Measurements from ENCODE around the gene E2F8.

Gene E2F8

GRCh38 chr11:19220903-19221724 lies 19.6 kb downstream of the E2F8 start:
- TF ChIP-seq CTCF (IDR thresholded peaks at IDR 0.05; ENCODE audit: low read length, missing control alignments) = no peak
- no peak overlapping the region for H3K4me3 ChIP-seq (replicated peaks; ENCODE audit: low read depth, low read length)
- peak; percentile 55 for DNase-seq (ENCODE audit: low read depth)

GRCh38 chr11:19218786-19219460 lies 21.8 kb downstream of the E2F8 start:
- H3K4me3 ChIP-seq (replicated peaks; ENCODE audit: low read depth, low read length) = no peak overlapping the region
- peak; percentile 17 for DNase-seq (ENCODE audit: low read depth)
- TF ChIP-seq CTCF (IDR thresholded peaks at IDR 0.05; ENCODE audit: low read length, missing control alignments) = no peak

- TF ChIP-seq CTCF (IDR thresholded peaks at IDR 0.05; ENCODE audit: low read length, missing control alignments) = no peak
- H3K4me3 ChIP-seq (replicated peaks; ENCODE audit: low read depth, low read length) = no peak overlapping the region
- no peak for DNase-seq (ENCODE audit: low read depth)
Measured at GRCh38 chr11:19218216-19218615, 22.5 kb downstream of the E2F8 start.

GRCh38 chr11:19216709-19217374 lies 23.9 kb downstream of the E2F8 start:
- DNase-seq (ENCODE audit: low read depth) = no peak
- no peak for TF ChIP-seq CTCF (IDR thresholded peaks at IDR 0.05; ENCODE audit: low read length, missing control alignments)
- H3K4me3 ChIP-seq (replicated peaks; ENCODE audit: low read depth, low read length) = no peak overlapping the region

- no peak overlapping the region for H3K4me3 ChIP-seq (replicated peaks; ENCODE audit: low read depth, low read length)
- TF ChIP-seq CTCF (IDR thresholded peaks at IDR 0.05; ENCODE audit: low read length, missing control alignments) = no peak
- no peak for DNase-seq (ENCODE audit: low read depth)
Measured at GRCh38 chr11:19216021-19216420, 24.7 kb downstream of the E2F8 start.

- no peak overlapping the region for H3K4me3 ChIP-seq (replicated peaks; ENCODE audit: low read depth, low read length)
- no peak for TF ChIP-seq CTCF (IDR thresholded peaks at IDR 0.05; ENCODE audit: low read length, missing control alignments)
- no peak for DNase-seq (ENCODE audit: low read depth)
Measured at GRCh38 chr11:19209617-19210370, 31.0 kb downstream of the E2F8 start.

Data from fibroblast of pulmonary artery (primary cell).